Fibroblast of peridontal ligament (primary cell): Measurements from ENCODE around the gene SCARB1.
"Not testable (repeated sequence)": the region's sequence is repeated elsewhere in the genome, so short reads cannot be mapped to it uniquely, and the experiment has no call there.

Experiments
- DNase-seq: peaks from one replicate; pipeline ENCODE4 v3.0.0-alpha.2; 2010; ENCODE audit errors: extremely low read depth

Gene SCARB1

GRCh38 chr12:124863416-124864325, at the start of gene SCARB1:
Gene SCARB1, minus strand, starts transcription at chr12:124863864. Its CDS starts 144 bp downstream, at chr12:124863720.
- DNase-seq, result peak; percentile 59

GRCh38 chr12:124912529-124913287, 49.0 kb upstream of the SCARB1 start:
- not testable (repeated sequence) for DNase-seq

GRCh38 chr12:124911521-124911920, 47.9 kb upstream of the SCARB1 start:
- DNase-seq, result not testable (repeated sequence)

GRCh38 chr12:124910561-124911478, 47.2 kb upstream of the SCARB1 start:
- no peak for DNase-seq

- DNase-seq, result peak; percentile 59
Observed at GRCh38 chr12:124909831-124910560, 46.3 kb upstream of the SCARB1 start.

- peak; percentile 94 for DNase-seq
Observed at GRCh38 chr12:124906606-124907261, 43.1 kb upstream of the SCARB1 start.

- peak; percentile 94 for DNase-seq
Observed at GRCh38 chr12:124904306-124905098, 40.8 kb upstream of the SCARB1 start.

GRCh38 chr12:124902916-124903315, 39.3 kb upstream of the SCARB1 start:
- no peak for DNase-seq

GRCh38 chr12:124901003-124901402, 37.3 kb upstream of the SCARB1 start:
- DNase-seq, result no peak

GRCh38 chr12:124900345-124900795, 36.7 kb upstream of the SCARB1 start:
- DNase-seq, result not testable (repeated sequence)

- DNase-seq, result peak; percentile 33
Observed at GRCh38 chr12:124898923-124899294, 35.2 kb upstream of the SCARB1 start.

- DNase-seq, result peak; percentile 39
Observed at GRCh38 chr12:124898200-124898922, 34.7 kb upstream of the SCARB1 start.

- no peak for DNase-seq
Observed at GRCh38 chr12:124896461-124896860, 32.8 kb upstream of the SCARB1 start.

- no peak for DNase-seq
Observed at GRCh38 chr12:124893792-124894516, 30.3 kb upstream of the SCARB1 start.

- DNase-seq, result no peak
Observed at GRCh38 chr12:124888260-124888659, 24.6 kb upstream of the SCARB1 start.

- not testable (repeated sequence) for DNase-seq
Observed at GRCh38 chr12:124887766-124888165, 24.1 kb upstream of the SCARB1 start.

- no peak for DNase-seq
Observed at GRCh38 chr12:124884587-124885438, 21.1 kb upstream of the SCARB1 start.
